NB4 (cell line): ENCODE results near the gene YJU2.

Experiments used
- DNase-seq: peaks from one replicate; pipeline ENCODE4 v3.0.0; 2010; ENCODE audit warnings: low read depth
- H3K4me3 ChIP-seq: one replicate; pipeline ENCODE4 v1.5.1; 2011; ENCODE audit warnings: mild to moderate bottlenecking, low read depth, low read length, moderate library complexity
- MYC ChIP-seq: IDR thresholded peaks from 2 replicates; pipeline ENCODE4 v1.6.1; 2011; ENCODE audit warnings: low read depth, low read length
- POLR2A ChIP-seq: IDR thresholded peaks from 2 replicates; pipeline ENCODE4 v1.6.1; 2011; ENCODE audit warnings: mild to moderate bottlenecking; ENCODE audit not compliant: insufficient read length; ENCODE audit errors: extremely low read depth
- TF ChIP-seq, protein P1 (sequence below): IDR thresholded peaks from 2 replicates; pipeline ENCODE4 v1.6.1; 2011; ENCODE audit warnings: low read depth, low read length
- TF ChIP-seq, protein P2 (sequence below): IDR thresholded peaks from one replicate; pipeline ENCODE4 v1.5.1; 2012; ENCODE audit warnings: low read depth, low read length

The YJU2 gene

DNA sequence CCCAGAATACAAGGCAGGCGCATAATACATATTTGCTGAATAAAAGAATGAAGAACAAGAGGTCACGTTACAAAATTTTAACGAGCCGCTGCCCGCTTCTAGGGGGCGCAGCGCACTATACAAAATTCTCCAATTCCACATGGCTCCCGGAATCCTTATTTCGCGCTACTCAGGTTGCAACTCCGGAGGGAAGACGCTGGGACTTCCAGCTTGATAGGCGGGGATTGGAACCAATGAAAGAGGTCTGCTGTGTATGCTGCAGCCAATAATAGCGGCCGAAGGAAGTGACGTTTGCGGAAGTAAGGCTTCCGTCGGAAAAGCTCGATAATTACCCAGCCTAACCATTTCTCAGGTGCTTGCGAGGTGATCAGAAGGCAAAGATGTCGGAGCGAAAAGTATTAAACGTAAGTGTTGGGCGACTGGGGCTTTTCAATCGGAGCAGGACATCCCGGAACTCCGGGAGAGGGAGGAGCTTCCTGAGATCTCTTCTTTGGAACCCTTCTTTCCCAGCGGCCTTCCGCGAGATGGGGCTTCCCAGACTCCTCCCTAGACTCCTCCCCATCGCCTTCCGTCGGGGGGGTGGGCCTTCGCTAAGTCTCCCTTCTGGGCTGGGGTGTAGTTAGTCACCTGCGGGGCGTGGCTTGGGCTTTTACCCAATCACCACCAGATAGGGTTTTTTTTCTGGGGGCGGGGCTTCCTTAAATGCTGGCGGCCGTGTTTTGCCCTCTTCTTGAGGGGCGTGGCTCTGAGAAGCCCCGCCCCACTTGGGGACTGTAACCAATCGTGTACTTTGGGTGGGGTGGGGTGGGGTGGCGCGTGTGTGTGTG, at the start of gene YJU2:
YJU2 (plus strand) TSS at position 314 of the 827 bp plus-strand sequence; CDS start at position 381, 67 bp downstream.
- peak within 1 kb of the TSS; percentile 92 for H3K4me3 ChIP-seq
- TF ChIP-seq, protein P1, sequence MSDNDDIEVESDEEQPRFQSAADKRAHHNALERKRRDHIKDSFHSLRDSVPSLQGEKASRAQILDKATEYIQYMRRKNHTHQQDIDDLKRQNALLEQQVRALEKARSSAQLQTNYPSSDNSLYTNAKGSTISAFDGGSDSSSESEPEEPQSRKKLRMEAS = peak; percentile 91
- TF ChIP-seq, protein P2, sequence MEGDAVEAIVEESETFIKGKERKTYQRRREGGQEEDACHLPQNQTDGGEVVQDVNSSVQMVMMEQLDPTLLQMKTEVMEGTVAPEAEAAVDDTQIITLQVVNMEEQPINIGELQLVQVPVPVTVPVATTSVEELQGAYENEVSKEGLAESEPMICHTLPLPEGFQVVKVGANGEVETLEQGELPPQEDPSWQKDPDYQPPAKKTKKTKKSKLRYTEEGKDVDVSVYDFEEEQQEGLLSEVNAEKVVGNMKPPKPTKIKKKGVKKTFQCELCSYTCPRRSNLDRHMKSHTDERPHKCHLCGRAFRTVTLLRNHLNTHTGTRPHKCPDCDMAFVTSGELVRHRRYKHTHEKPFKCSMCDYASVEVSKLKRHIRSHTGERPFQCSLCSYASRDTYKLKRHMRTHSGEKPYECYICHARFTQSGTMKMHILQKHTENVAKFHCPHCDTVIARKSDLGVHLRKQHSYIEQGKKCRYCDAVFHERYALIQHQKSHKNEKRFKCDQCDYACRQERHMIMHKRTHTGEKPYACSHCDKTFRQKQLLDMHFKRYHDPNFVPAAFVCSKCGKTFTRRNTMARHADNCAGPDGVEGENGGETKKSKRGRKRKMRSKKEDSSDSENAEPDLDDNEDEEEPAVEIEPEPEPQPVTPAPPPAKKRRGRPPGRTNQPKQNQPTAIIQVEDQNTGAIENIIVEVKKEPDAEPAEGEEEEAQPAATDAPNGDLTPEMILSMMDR = peak; percentile 41
- TF ChIP-seq MYC = peak; percentile 98
- peak; percentile 49 for TF ChIP-seq POLR2A
- DNase-seq = peak; percentile 96

DNA sequence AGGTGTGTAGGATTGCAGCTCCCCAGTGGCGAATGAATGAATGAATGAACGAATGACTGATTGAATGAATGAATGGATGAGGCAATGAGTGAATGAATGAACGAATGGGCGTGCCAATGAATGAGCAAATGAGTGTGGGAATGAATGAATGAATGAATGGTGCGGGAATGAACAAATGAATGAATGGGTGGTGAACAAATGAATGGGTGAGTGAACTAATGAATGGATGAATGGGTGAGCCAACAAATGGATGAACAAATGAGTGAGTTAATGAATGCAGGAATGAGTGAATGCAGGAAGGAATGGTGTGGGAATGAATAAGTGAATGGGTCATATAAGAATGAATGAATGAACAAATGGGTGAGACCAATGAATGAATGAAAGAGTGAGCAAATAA, 49.7 kb upstream of the YJU2 start:
- H3K4me3 ChIP-seq = no peak overlapping the region
- TF ChIP-seq MYC (no peak), POLR2A (no peak)
- TF ChIP-seq, protein P1 = no peak
- TF ChIP-seq, protein P2 = no peak
- DNase-seq = no peak

DNA sequence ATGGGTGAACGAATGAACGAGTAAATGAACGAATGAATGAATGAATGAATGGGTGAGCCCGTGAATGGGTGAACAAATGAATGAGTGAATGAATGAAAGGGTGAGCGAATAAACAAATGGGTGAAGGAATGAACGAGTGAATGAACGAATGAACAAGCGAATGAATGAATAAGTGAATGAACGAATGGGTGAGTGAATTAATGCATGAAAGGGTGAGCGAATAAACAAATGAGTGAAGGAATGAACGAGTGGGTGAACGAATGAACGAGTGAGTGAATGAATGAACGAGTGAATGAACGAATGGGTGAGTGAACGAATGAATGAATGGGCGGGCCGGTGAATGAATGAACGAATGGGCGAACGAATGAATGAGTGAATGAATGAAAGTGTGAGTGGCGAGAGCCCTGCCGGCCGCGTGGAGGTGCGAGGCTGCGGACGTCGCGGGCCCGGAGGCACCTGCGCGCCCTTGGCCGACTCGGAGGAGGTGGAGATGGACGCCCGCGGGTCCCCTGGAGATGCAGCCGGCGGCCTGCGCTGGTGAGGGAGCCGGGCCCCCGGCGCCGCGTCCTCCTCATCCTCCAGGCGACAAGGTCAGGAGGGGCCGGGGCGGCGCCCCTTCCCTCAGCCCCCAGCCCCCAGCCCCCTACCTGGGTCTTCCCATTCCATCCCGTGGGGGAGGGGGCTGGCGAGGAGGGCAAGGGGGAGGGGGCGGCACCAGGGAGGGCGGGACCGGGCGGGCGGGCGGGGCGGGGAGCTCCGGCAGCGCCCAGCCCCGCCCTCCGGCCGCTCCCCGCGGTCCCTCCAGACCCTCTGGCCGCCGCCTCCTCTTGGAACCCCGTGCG, 49.0 kb upstream of the YJU2 start:
- no peak overlapping the region for H3K4me3 ChIP-seq
- DNase-seq = no peak
- TF ChIP-seq POLR2A (no peak), MYC (no peak)
- TF ChIP-seq, protein P2 = no peak
- TF ChIP-seq, protein P1 = no peak

DNA sequence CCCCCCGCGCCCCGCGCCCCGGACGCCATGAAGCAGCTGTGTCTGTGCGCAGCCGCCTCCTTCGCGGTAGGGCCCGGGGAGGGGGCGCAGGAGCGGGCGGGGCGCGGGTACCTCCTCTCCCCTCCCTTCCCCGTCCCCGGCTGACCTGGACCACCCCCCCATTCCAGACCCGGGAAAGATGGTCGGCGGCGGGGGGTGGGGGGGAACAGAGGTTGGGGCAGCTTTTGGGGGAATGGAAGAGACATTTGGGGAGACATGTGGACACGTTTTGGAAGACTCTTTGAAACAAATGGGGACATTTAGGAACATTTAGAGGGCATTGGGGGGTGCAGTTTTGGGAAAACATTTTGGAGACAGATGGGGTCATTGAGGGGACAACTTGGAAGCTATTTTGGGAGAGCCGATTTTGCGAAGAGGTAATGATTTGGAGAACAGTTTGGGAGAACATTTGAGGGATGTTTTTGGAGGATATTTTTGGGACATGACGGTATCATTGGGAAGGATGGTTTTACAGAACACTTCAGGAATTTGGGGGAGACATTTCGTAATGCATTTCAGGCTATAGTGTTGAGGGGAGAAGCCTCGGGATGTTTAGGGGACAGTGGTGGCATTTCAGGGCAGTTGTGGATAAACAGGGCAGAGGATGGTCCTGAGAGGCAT, 48.3 kb upstream of the YJU2 start:
- no peak for DNase-seq
- no peak overlapping the region for H3K4me3 ChIP-seq

DNA sequence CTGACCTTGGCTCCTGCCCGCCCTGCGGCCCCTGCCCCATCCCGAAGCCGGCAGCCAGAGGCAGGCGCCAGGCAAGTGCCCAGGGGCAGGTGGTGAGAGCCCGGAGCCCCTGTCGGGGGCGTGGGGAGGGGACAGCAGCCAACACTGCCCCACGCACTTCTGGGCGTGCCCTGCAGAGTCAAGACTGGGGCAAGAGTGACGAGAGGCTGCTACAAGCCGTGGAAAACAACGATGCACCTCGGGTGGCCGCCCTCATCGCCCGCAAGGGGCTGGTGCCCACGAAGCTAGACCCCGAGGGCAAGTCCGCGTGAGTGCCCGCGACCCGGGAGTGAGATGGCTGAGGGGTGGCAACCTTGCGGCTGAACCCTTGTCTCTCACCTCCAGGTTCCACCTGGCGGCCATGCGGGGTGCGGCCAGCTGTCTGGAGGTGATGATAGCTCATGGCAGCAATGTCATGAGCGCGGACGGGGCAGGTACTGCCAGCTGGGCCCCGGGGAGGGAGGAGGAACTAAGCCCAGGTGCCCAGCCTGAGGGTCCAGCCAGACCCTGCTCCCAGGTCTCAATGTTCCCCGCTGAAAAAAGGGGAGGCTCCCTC, 47.1 kb upstream of the YJU2 start:
- DNase-seq = no peak
- TF ChIP-seq POLR2A = no peak
- H3K4me3 ChIP-seq = no peak overlapping the region

More for the DNA sequence above, 48.3 kb upstream of the YJU2 start:
- TF ChIP-seq MYC (no peak), POLR2A (no peak)
- TF ChIP-seq, protein P1 = no peak
- TF ChIP-seq, protein P2 = no peak
